HL-60 (cell line): ENCODE data around the gene EML2.

Experiments
- DNase-seq, 2 experiments: peaks; one replicate each; pipeline ENCODE4 v3.0.0-alpha.2; 2010 to 2020; ENCODE audit warnings: low read depth in 1 of 2, low spot score in 1 of 2
- H3K27ac ChIP-seq: fragments of 250-450 bp; sonication (Bioruptor Pico); replicated peaks from 2 replicates; pipeline ENCODE4 v1.5.1; 2020; ENCODE audit warnings: mild to moderate bottlenecking, moderate library complexity
- H3K27me3 ChIP-seq: fragments of 250-450 bp; sonication (Bioruptor Pico); 2 replicates; pipeline ENCODE4 v1.5.1; 2021; ENCODE audit warnings: mild to moderate bottlenecking, moderate library complexity; ENCODE audit not compliant: insufficient read depth, poor library complexity, severe bottlenecking
- H3K4me3 ChIP-seq: replicated peaks from 2 replicates; pipeline ENCODE4 v1.5.1; 2011; ENCODE audit warnings: mild to moderate bottlenecking, control low read depth, low read length; ENCODE audit not compliant: insufficient read depth
- GABPA ChIP-seq: IDR thresholded peaks from 2 replicates; pipeline ENCODE4 v1.6.1; 2012; ENCODE audit warnings: low read depth
- POLR2AphosphoS5 ChIP-seq: IDR thresholded peaks from 2 replicates; pipeline ENCODE4 v1.6.1; 2012; ENCODE audit warnings: low read depth
- REST ChIP-seq: IDR thresholded peaks from 2 replicates; pipeline ENCODE4 v1.6.1; 2012; ENCODE audit warnings: low read depth; ENCODE audit not compliant: insufficient replicate concordance
- SPI1 ChIP-seq: IDR thresholded peaks from 2 replicates; pipeline ENCODE4 v1.6.1; 2012; ENCODE audit warnings: low read depth, mild to moderate bottlenecking, borderline replicate concordance
- TF ChIP-seq, protein P1 (sequence below): IDR thresholded peaks from one replicate; pipeline ENCODE4 v1.5.1; 2011; ENCODE audit warnings: low read length, control low read depth, inconsistent platforms; ENCODE audit not compliant: insufficient read depth

The EML2 gene

GRCh38 chr19:45650722-45651121, 11.5 kb upstream of the EML2 start:
- DNase-seq = no peak
- H3K27me3 ChIP-seq = peaks cover 12% of the 10 kb centered on the region
- TF ChIP-seq, protein P1, sequence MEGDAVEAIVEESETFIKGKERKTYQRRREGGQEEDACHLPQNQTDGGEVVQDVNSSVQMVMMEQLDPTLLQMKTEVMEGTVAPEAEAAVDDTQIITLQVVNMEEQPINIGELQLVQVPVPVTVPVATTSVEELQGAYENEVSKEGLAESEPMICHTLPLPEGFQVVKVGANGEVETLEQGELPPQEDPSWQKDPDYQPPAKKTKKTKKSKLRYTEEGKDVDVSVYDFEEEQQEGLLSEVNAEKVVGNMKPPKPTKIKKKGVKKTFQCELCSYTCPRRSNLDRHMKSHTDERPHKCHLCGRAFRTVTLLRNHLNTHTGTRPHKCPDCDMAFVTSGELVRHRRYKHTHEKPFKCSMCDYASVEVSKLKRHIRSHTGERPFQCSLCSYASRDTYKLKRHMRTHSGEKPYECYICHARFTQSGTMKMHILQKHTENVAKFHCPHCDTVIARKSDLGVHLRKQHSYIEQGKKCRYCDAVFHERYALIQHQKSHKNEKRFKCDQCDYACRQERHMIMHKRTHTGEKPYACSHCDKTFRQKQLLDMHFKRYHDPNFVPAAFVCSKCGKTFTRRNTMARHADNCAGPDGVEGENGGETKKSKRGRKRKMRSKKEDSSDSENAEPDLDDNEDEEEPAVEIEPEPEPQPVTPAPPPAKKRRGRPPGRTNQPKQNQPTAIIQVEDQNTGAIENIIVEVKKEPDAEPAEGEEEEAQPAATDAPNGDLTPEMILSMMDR = no peak
- no peak overlapping the region for H3K4me3 ChIP-seq
- no peak overlapping the region for H3K27ac ChIP-seq

DNA sequence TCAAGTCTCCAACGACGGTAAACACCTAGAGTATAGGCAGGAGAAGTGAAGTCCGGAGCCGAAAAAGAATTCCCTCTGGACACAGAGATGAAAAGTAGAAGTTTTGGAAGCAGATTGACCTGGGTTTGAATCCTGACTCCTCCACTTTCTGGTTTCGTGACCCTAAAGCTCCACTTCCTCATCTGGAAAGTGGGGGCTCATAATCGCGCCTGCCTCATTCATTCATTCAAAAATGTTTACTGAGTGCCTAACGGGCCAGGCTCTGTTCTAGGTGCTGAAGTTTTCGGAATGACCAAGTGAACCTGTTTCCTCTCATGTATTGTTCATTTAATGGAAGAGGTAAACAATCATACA, 7.1 kb upstream of the EML2 start:
- no peak overlapping the region for H3K4me3 ChIP-seq
- peaks cover 24% of the 10 kb centered on the region for H3K27me3 ChIP-seq
- no peak for TF ChIP-seq GABPA
- TF ChIP-seq REST = peak; percentile 83
- TF ChIP-seq SPI1 = 0 out of 2 replicates have a peak, but pooled peaks have one; percentile 18
- TF ChIP-seq, protein P1 = no peak
- TF ChIP-seq POLR2AphosphoS5 = no peak
- DNase-seq = no peak
- no peak overlapping the region for H3K27ac ChIP-seq

GRCh38 chr19:45645631-45646344, 6.6 kb upstream of the EML2 start:
- peak in 1 of 2 experiments; percentile 60 for DNase-seq
- no peak overlapping the region for H3K27ac ChIP-seq
- H3K4me3 ChIP-seq = peak overlapping the region; percentile 28
- H3K27me3 ChIP-seq = peaks cover 24% of the 10 kb centered on the region
- no peak for TF ChIP-seq GABPA
- TF ChIP-seq, protein P1 = no peak
- TF ChIP-seq REST = no peak
- no peak for TF ChIP-seq SPI1
- no peak for TF ChIP-seq POLR2AphosphoS5

GRCh38 chr19:45645068-45645630, 6.0 kb upstream of the EML2 start:
- TF ChIP-seq, protein P1 = no peak
- no peak for TF ChIP-seq REST
- TF ChIP-seq SPI1 = no peak
- no peak for TF ChIP-seq GABPA
- TF ChIP-seq POLR2AphosphoS5 = no peak
- Histone ChIP-seq H3K27ac (no peak overlapping the region), H3K4me3 (no peak overlapping the region), H3K27me3 (peaks cover 24% of the 10 kb centered on the region)
- no peak for DNase-seq
